CD4-positive, alpha-beta T cell (primary cell): ENCODE data around the gene ARID1B. TPM values are rescaled to one million over a fixed set of nuclear protein-coding genes. Genes with fewer than 3 reads are reported as not detected.
A peak's percentile ranks its signal among the peaks of the same experiment; 100 is the strongest.

Source experiments
- ATAC-seq: fragments of 200-7000 bp; cut with Tn5 transposase; one replicate; pipeline ENCODE4 v1.10.0; 2022; ENCODE audit warnings: mild to moderate bottlenecking; ENCODE audit not compliant: poor library complexity
- CTCF ChIA-PET: fragments of 350-600 bp; sonication (Branson Sonifier 250); formaldehyde crosslinking; loops from one replicate; lab custom pipeline; 2021; ENCODE audit warnings: antibody characterized with exemption, inconsistent platforms; lab: Charles Lee
- POLR2A ChIA-PET: fragments of 350-600 bp; sonication (Branson Sonifier 250); formaldehyde crosslinking; loops from one replicate; lab custom pipeline; 2021; ENCODE audit warnings: antibody characterized with exemption, inconsistent platforms; lab: Charles Lee
- DNase-seq, 14 experiments: peaks; one replicate each; pipeline ENCODE4 v3.0.0-alpha.2; 2013 to 2020; ENCODE audit warnings: mixed read lengths in 2 of 14
- H3K27ac ChIP-seq, 2 donors: one replicate each; pipeline versions ENCODE4 v1.5.1 to v1.7.0; 2013; ENCODE audit warnings: low read length in 2 of 2, low read depth in 1 of 2, mild to moderate bottlenecking in 1 of 2
- H3K27me3 ChIP-seq, 2 experiments: 1 replicate in 1 of 2; 2 replicates in 1 of 2; pipeline versions ENCODE4 v1.6.1 to v1.7.0; 2013; ENCODE audit warnings: low read length in 2 of 2, control low read depth in 1 of 2, mild to moderate bottlenecking in 1 of 2, moderate library complexity in 1 of 2; ENCODE audit not compliant: insufficient read depth in 2 of 2, control insufficient read depth in 1 of 2
- H3K36me3 ChIP-seq: one replicate; pipeline ENCODE4 v1.6.1; 2013; ENCODE audit warnings: low read length, control low read depth; ENCODE audit not compliant: insufficient read depth
- H3K4me1 ChIP-seq: one replicate; pipeline ENCODE4 v1.6.1; 2013; ENCODE audit warnings: low read length, control low read depth; ENCODE audit not compliant: insufficient read depth
- H3K4me3 ChIP-seq: one replicate; pipeline ENCODE4 v1.5.1; 2013; ENCODE audit warnings: mild to moderate bottlenecking, low read length, moderate library complexity
- H3K9me3 ChIP-seq, 2 experiments: 1 replicate in 1 of 2; 2 replicates in 1 of 2; pipeline versions ENCODE4 v1.6.1 to v1.7.0; 2013; ENCODE audit warnings: low read length in 2 of 2, mild to moderate bottlenecking in 2 of 2, control low read depth in 1 of 2, moderate library complexity in 1 of 2; ENCODE audit not compliant: control insufficient read depth in 1 of 2, insufficient read depth in 1 of 2
- H3K27ac Mint-ChIP-seq: one replicate; pipeline ENCODE4 v1.8.0; 2020; ENCODE audit warnings: mixed read lengths
- H3K27me3 Mint-ChIP-seq: one replicate; pipeline ENCODE4 v1.8.0; 2021; ENCODE audit warnings: mixed read lengths
- H3K36me3 Mint-ChIP-seq: one replicate; pipeline ENCODE4 v1.8.0; 2021; ENCODE audit warnings: low read depth, mixed read lengths
- H3K4me1 Mint-ChIP-seq: one replicate; pipeline ENCODE4 v1.8.0; 2021; ENCODE audit warnings: low read depth, mixed read lengths
- H3K4me3 Mint-ChIP-seq: one replicate; pipeline ENCODE4 v1.8.0; 2020; ENCODE audit warnings: mild to moderate bottlenecking, mixed read lengths
- H3K9me3 Mint-ChIP-seq: one replicate; pipeline ENCODE4 v1.8.0; 2020; ENCODE audit warnings: mixed read lengths
- intact Hi-C, 2 experiments: fragments of 100-400 bp; cut with DNase I in 1 of 2; cut with micrococcal nuclease in 1 of 2; formaldehyde crosslinking; loops; one replicate each; pipeline versions ENCODE4 v1.15.1 to v1.9.0; 2023 to 2025; cut with DNase I, micrococcal nuclease
- total RNA-seq, 174 experiments: library from RNA in 2 of 174; stranded (reverse) in 2 of 174; gene quantifications; one replicate each; pipeline ENCODE4 v1.2.3 and lab custom pipeline; 2021 to 2026
- TF ChIP-seq, protein P1 (sequence below): fragments of 200-600 bp; IDR thresholded peaks from one replicate; pipeline ENCODE4 v1.8.0; 2022; ENCODE audit warnings: antibody characterized with exemption, mild to moderate bottlenecking

ARID1B gene
- total RNA-seq, 2 experiments from 2014 or later = 120 to 125 TPM

DNA sequence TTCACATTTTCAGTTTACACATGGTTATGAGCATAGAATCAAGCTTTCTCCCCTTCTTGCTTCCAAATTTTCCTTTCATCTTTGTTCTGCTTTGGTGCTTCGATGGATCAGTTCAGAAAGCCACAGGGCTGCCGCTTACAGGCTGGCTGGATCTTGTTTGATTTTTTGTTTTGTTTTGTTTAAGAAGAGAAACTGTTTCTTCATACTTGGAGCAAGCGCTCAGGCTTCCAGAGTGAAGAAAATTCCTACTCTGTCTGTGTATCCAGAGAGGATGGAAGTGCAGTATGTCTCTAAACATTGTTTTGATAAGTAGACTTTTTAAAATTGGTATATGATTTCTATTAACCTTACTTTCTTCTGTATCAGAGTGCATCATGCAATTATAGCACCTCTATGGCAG, 66.9 kb downstream of the ARID1B start:
- Histone ChIP-seq H3K27me3 (no peaks in the 10 kb centered on the region), H3K36me3 (no peaks in the 10 kb centered on the region), H3K4me1 (peaks cover 36% of the 10 kb centered on the region), H3K4me3 (no peak overlapping the region), H3K27ac (no peak overlapping the region), H3K9me3 (no peaks in the 10 kb centered on the region)
- peak overlapping the region; percentile 25 for H3K27ac Mint-ChIP-seq
- ATAC-seq (no peak), DNase-seq (no peak)
- CTCF ChIA-PET = no interaction called here
- peaks cover 16% of the 10 kb centered on the region for H3K36me3 Mint-ChIP-seq
- no peaks in the 10 kb centered on the region for H3K27me3 Mint-ChIP-seq
- no peaks in the 10 kb centered on the region for H3K9me3 Mint-ChIP-seq
- TF ChIP-seq, protein P1, sequence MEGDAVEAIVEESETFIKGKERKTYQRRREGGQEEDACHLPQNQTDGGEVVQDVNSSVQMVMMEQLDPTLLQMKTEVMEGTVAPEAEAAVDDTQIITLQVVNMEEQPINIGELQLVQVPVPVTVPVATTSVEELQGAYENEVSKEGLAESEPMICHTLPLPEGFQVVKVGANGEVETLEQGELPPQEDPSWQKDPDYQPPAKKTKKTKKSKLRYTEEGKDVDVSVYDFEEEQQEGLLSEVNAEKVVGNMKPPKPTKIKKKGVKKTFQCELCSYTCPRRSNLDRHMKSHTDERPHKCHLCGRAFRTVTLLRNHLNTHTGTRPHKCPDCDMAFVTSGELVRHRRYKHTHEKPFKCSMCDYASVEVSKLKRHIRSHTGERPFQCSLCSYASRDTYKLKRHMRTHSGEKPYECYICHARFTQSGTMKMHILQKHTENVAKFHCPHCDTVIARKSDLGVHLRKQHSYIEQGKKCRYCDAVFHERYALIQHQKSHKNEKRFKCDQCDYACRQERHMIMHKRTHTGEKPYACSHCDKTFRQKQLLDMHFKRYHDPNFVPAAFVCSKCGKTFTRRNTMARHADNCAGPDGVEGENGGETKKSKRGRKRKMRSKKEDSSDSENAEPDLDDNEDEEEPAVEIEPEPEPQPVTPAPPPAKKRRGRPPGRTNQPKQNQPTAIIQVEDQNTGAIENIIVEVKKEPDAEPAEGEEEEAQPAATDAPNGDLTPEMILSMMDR = no peak
- intact Hi-C loops = no loop called here
- peak overlapping the region; percentile 4 for H3K4me3 Mint-ChIP-seq
- H3K4me1 Mint-ChIP-seq = peaks cover 98% of the 10 kb centered on the region
- POLR2A ChIA-PET = no interaction called here

DNA sequence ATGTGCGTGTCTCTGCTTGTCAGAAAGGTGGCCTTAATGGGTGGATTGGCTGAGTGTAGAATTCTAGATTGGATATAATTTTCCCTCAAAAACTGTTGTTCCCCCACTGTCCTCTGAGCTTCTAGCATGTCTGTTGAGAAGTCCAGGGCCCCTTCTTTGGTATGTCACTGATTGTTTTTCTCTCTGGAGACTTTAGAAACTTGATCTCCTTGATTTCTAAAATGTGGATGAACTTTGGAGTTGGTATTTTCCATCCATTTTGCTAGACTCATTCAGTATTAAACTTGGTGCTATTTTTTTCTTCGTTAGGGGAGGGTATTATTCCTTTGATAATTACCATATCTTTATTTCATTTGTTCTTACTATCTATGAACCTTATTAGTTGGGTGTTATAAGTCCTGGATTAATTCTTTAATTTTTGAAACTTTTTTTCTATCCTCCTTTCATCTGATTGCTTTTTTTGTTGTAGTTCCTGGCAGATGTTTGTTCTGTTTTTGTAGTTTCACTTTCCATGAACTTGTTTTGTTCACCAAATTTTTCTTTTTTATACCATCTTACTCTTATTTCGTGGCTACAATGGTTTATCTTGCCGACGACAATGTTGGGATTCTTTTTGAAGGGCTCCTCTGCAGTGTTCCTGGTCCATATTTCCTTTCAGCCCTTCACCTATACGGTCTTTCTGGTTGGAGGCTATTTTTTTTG, 68.4 kb downstream of the ARID1B start:
- H3K4me1 Mint-ChIP-seq = peaks cover 98% of the 10 kb centered on the region

DNA sequence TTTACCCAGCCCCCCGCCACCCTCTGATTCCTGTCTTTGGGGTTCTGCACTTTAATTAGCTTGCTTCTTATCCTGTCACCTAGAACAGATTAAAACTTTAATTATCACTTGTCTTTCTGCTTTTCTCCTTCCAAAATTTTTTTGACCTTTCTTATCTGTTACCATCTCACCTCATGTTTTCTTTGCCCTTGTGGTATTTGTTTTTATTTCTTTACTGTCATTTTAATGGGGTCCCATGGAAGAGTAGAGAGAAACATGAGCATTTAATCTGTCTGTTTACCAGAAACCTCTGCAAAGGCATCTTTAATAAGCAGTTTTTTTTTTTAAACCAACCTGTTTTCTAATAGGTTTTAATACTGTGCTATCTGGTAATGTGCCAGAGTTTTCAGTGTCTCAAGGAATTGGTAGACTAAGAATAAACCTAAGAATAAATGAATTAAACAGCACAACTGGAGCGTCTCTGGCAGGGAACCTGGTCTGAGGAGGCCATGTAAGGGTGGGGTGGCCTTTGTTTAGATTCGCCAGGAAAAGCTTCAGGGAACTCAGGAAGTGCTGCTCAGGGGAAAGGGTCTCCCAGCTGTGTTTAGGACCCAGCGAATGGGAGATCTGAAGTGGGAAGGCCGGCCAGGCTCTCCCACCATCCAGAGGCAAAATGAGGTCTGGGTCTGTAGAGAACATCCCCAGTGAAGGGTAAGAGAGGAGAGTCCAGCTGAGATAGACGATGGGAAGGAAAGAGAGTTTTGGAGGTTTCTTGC, 69.8 kb downstream of the ARID1B start:
- H3K27ac Mint-ChIP-seq = no peak overlapping the region
- Histone ChIP-seq H3K27ac (no peak overlapping the region), H3K4me1 (peaks cover 28% of the 10 kb centered on the region), H3K27me3 (no peaks in the 10 kb centered on the region), H3K9me3 (no peaks in the 10 kb centered on the region), H3K4me3 (no peak overlapping the region), H3K36me3 (no peaks in the 10 kb centered on the region)
- TF ChIP-seq, protein P1 = no peak
- peaks cover 98% of the 10 kb centered on the region for H3K4me1 Mint-ChIP-seq
- intact Hi-C loops = loop anchor here in 1 of 2 experiments (5.0 kb wide), 1 partner anchor 65 kb away; no protein-coding TSS in a partner anchor
- H3K36me3 Mint-ChIP-seq = peaks cover 9% of the 10 kb centered on the region
- H3K4me3 Mint-ChIP-seq = no peak overlapping the region
- ChIA-PET POLR2A (no interaction called here), CTCF (no interaction called here)
- no peak for ATAC-seq
- no peaks in the 10 kb centered on the region for H3K9me3 Mint-ChIP-seq
- H3K27me3 Mint-ChIP-seq = no peaks in the 10 kb centered on the region
- DNase-seq = no peak

More for the DNA sequence above, 68.4 kb downstream of the ARID1B start:
- POLR2A ChIA-PET = no interaction called here
- Mint-ChIP-seq H3K36me3 (peaks cover 12% of the 10 kb centered on the region), H3K27me3 (no peaks in the 10 kb centered on the region), H3K27ac (peak overlapping the region; percentile 57), H3K4me3 (peak overlapping the region; percentile 8), H3K9me3 (no peaks in the 10 kb centered on the region)
- TF ChIP-seq, protein P1 = no peak
- CTCF ChIA-PET = no interaction called here
- Histone ChIP-seq H3K27ac (no peak overlapping the region), H3K9me3 (no peaks in the 10 kb centered on the region), H3K27me3 (no peaks in the 10 kb centered on the region), H3K36me3 (no peaks in the 10 kb centered on the region), H3K4me1 (peaks cover 28% of the 10 kb centered on the region), H3K4me3 (no peak overlapping the region)
- ATAC-seq (no peak), DNase-seq (no peak)
- intact Hi-C loops = loop anchor here in 1 of 2 experiments (5.0 kb wide), 1 partner anchor 63 kb away; no protein-coding TSS in a partner anchor
